ENCODE measurements around the gene FAM107B. TPM values are rescaled to one million over a fixed set of nuclear protein-coding genes. Genes with fewer than 3 reads are reported as not detected.

Gene FAM107B
- total and polyA plus RNA-seq, 2 experiments from 2014 or later, result 11.0 to 17.6 TPM

GRCh38 chr10:14539176-14539575 is 235.5 kb downstream of the FAM107B start:
- H3K27me3 ChIP-seq (ENCODE audit: insufficient read depth), result no peaks in the 10 kb centered on the region
- peaks cover 2% of the 10 kb centered on the region for H3K27me3 Mint-ChIP-seq (ENCODE audit: insufficient read depth, low read depth, poor library complexity)
- TF ChIP-seq, protein P1, sequence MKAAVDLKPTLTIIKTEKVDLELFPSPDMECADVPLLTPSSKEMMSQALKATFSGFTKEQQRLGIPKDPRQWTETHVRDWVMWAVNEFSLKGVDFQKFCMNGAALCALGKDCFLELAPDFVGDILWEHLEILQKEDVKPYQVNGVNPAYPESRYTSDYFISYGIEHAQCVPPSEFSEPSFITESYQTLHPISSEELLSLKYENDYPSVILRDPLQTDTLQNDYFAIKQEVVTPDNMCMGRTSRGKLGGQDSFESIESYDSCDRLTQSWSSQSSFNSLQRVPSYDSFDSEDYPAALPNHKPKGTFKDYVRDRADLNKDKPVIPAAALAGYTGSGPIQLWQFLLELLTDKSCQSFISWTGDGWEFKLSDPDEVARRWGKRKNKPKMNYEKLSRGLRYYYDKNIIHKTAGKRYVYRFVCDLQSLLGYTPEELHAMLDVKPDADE (IDR thresholded peaks at IDR 0.05), result no peak
- TF ChIP-seq ZNF462 (CRISPR knock-in tag; IDR thresholded peaks at IDR 0.05), result no peak
- no peak for TF ChIP-seq POLR2AphosphoS5 (IDR thresholded peaks at IDR 0.05; ENCODE audit: low read depth)
- TF ChIP-seq ZNF114 (CRISPR knock-in tag; IDR thresholded peaks at IDR 0.05), result no peak
- no peak for TF ChIP-seq ZNF331 (CRISPR knock-in tag; IDR thresholded peaks at IDR 0.05; ENCODE audit: low read depth)
- TF ChIP-seq, protein P2, sequence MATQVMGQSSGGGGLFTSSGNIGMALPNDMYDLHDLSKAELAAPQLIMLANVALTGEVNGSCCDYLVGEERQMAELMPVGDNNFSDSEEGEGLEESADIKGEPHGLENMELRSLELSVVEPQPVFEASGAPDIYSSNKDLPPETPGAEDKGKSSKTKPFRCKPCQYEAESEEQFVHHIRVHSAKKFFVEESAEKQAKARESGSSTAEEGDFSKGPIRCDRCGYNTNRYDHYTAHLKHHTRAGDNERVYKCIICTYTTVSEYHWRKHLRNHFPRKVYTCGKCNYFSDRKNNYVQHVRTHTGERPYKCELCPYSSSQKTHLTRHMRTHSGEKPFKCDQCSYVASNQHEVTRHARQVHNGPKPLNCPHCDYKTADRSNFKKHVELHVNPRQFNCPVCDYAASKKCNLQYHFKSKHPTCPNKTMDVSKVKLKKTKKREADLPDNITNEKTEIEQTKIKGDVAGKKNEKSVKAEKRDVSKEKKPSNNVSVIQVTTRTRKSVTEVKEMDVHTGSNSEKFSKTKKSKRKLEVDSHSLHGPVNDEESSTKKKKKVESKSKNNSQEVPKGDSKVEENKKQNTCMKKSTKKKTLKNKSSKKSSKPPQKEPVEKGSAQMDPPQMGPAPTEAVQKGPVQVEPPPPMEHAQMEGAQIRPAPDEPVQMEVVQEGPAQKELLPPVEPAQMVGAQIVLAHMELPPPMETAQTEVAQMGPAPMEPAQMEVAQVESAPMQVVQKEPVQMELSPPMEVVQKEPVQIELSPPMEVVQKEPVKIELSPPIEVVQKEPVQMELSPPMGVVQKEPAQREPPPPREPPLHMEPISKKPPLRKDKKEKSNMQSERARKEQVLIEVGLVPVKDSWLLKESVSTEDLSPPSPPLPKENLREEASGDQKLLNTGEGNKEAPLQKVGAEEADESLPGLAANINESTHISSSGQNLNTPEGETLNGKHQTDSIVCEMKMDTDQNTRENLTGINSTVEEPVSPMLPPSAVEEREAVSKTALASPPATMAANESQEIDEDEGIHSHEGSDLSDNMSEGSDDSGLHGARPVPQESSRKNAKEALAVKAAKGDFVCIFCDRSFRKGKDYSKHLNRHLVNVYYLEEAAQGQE (IDR thresholded peaks at IDR 0.05; ENCODE audit: unreplicated experiment), result no peak
- no peak for TF ChIP-seq CTCF (conservative IDR thresholded peaks at IDR 0.05; ENCODE audit: low read depth in 2 of 2)
- TF ChIP-seq STAT1 (IDR thresholded peaks at IDR 0.05; ENCODE audit: unreplicated experiment), result no peak
- TF ChIP-seq NANOG (IDR thresholded peaks at IDR 0.05; ENCODE audit: borderline replicate concordance), result no peak
- TF ChIP-seq JUNB (IDR thresholded peaks at IDR 0.05; ENCODE audit: unreplicated experiment), result no peak
- TF ChIP-seq CREB1 (CRISPR knock-in tag; IDR thresholded peaks at IDR 0.05; ENCODE audit: low read depth), result no peak
- TF ChIP-seq EZH2 (IDR thresholded peaks at IDR 0.05; ENCODE audit: low read depth, unreplicated experiment), result no peak
- TF ChIP-seq EZH2phosphoT487 (IDR thresholded peaks at IDR 0.05; ENCODE audit: unreplicated experiment), result no peak
- no peaks in the 10 kb centered on the region for H3K9me2 ChIP-seq (ENCODE audit: insufficient read depth)
- H3K36me3 ChIP-seq (ENCODE audit: insufficient read depth), result no peaks in the 10 kb centered on the region
- no peaks in the 10 kb centered on the region; the same call in 2 of the 3 replicates for H3K36me3 Mint-ChIP-seq (ENCODE audit: low read depth)
- H3K4me3 Mint-ChIP-seq, result no peak overlapping the region
- no peaks in the 10 kb centered on the region for H3K4me1 ChIP-seq (ENCODE audit: insufficient read depth)
- H3K27ac ChIP-seq (ENCODE audit: low read depth), result no peak overlapping the region
- ATAC-seq, result no peak
- no peaks in the 10 kb centered on the region for H3K4me1 Mint-ChIP-seq
- no peaks in the 10 kb centered on the region for H4K20me1 ChIP-seq (replicated peaks; ENCODE audit: insufficient read depth)
- H3K4me2 ChIP-seq, result no peak overlapping the region
- no peak overlapping the region for H2AFZ ChIP-seq
- no peaks in the 10 kb centered on the region for H3F3A ChIP-seq (replicated peaks; ENCODE audit: low read depth)
- no peak overlapping the region for H3K4me3 ChIP-seq
- DNase-seq (ENCODE audit: low spot score), result no peak
- peaks cover 13% of the 10 kb centered on the region; the same call in 1 of the 2 replicates for H3K79me2 ChIP-seq (replicated peaks; ENCODE audit: insufficient read depth)
- H3K9me3 Mint-ChIP-seq, result no peaks in the 10 kb centered on the region
- H3K27ac Mint-ChIP-seq, result no peak overlapping the region

Data from GM23338 (cell line).